Ishikawa (cell line): ENCODE data around the gene EXOC3L4.

Experiments
- CREB1 ChIP-seq: IDR thresholded peaks from 2 replicates; pipeline ENCODE4 v1.6.1; 2012; ENCODE audit warnings: low read depth
- EGR1 ChIP-seq: IDR thresholded peaks from 2 replicates; pipeline ENCODE4 v1.6.1; 2012
- EP300 ChIP-seq: IDR thresholded peaks from 2 replicates; pipeline ENCODE4 v1.6.1; 2012; ENCODE audit warnings: borderline replicate concordance
- NFIC ChIP-seq: IDR thresholded peaks from 2 replicates; pipeline ENCODE4 v1.6.1; 2012
- RAD21 ChIP-seq: IDR thresholded peaks from 2 replicates; pipeline ENCODE4 v1.6.1; 2012; ENCODE audit warnings: low read depth
- TCF12 ChIP-seq: IDR thresholded peaks from 2 replicates; pipeline ENCODE4 v1.6.1; 2012; ENCODE audit warnings: low read depth
- TEAD4 ChIP-seq: IDR thresholded peaks from 2 replicates; pipeline ENCODE4 v1.6.1; 2012
- YY1 ChIP-seq: IDR thresholded peaks from 2 replicates; pipeline ENCODE4 v1.6.1; 2012; ENCODE audit warnings: low read depth
- TF ChIP-seq, protein P1 (sequence below): IDR thresholded peaks from 2 replicates; pipeline ENCODE4 v1.6.1; 2012
- TF ChIP-seq, protein P2 (sequence below): IDR thresholded peaks from 2 replicates; pipeline ENCODE4 v1.6.1; 2012; ENCODE audit warnings: low read depth, mild to moderate bottlenecking

DNA sequence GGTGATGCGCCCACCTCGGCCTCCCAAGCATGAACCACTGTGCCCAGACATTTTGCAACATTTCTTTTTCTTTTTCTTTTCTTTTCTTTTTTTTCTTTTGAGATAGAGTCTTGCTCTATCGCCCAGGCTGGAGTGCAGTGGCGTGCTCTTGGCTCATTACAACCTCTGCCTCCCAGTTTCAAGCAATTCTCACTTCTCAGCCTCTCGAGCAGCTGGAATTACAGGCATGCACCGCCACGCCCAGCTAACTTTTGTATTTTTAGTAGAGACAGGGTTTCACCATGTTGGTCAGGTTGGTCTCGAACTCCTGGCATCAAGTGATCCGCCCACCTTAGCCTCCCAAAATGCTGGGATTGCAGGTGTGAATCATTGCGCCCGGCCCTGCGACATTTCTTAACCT is 29.5 kb upstream of the EXOC3L4 start:
- peak; percentile 90 for TF ChIP-seq EP300
- TF ChIP-seq TEAD4: peak; percentile 93
- TF ChIP-seq, protein P1, sequence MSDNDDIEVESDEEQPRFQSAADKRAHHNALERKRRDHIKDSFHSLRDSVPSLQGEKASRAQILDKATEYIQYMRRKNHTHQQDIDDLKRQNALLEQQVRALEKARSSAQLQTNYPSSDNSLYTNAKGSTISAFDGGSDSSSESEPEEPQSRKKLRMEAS: no peak
- TF ChIP-seq RAD21: no peak; the same call in 1 of the 2 replicates
- no peak for TF ChIP-seq YY1
- TF ChIP-seq, protein P2, sequence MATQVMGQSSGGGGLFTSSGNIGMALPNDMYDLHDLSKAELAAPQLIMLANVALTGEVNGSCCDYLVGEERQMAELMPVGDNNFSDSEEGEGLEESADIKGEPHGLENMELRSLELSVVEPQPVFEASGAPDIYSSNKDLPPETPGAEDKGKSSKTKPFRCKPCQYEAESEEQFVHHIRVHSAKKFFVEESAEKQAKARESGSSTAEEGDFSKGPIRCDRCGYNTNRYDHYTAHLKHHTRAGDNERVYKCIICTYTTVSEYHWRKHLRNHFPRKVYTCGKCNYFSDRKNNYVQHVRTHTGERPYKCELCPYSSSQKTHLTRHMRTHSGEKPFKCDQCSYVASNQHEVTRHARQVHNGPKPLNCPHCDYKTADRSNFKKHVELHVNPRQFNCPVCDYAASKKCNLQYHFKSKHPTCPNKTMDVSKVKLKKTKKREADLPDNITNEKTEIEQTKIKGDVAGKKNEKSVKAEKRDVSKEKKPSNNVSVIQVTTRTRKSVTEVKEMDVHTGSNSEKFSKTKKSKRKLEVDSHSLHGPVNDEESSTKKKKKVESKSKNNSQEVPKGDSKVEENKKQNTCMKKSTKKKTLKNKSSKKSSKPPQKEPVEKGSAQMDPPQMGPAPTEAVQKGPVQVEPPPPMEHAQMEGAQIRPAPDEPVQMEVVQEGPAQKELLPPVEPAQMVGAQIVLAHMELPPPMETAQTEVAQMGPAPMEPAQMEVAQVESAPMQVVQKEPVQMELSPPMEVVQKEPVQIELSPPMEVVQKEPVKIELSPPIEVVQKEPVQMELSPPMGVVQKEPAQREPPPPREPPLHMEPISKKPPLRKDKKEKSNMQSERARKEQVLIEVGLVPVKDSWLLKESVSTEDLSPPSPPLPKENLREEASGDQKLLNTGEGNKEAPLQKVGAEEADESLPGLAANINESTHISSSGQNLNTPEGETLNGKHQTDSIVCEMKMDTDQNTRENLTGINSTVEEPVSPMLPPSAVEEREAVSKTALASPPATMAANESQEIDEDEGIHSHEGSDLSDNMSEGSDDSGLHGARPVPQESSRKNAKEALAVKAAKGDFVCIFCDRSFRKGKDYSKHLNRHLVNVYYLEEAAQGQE: no peak
- TF ChIP-seq NFIC: peak; percentile 46; the same call in 1 of the 2 replicates
- peak; percentile 87 for TF ChIP-seq TCF12
- no peak; the same call in 1 of the 2 replicates for TF ChIP-seq EGR1
- TF ChIP-seq CREB1: no peak
